ENCODE results near the gene ADORA2B. TPM values are rescaled to one million over a fixed set of nuclear protein-coding genes. Genes with fewer than 3 reads are reported as not detected.

ADORA2B gene
- total and polyA plus RNA-seq, 12 donors, result 0.17 to 4.0 (median 2.0) TPM

DNA sequence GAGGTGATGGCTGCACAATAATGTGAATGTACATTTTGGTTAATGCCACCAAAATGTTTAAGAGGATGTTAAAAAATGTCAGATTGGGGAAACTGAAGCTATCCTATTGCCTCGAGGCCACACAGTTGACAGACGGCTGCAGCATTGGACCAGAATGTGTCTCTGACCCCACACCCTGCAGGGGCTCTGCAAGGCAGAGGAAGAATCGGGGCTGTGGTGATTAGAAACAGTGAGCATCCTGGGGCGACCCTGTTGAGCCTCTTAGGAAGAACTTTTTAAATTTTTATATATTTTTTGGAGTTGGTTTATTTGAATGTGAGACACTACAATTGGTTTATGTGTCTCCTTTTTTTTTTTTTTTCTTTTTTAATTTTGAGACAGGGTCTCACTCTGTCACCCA lies 15.0 kb upstream of the ADORA2B start:
- H3K36me3 ChIP-seq (replicated peaks in 1 of 2), result no peaks in the 10 kb centered on the region
- intact Hi-C loops (cut with DNase I), result no loop called here
- H3K27me3 ChIP-seq, result no peaks in the 10 kb centered on the region
- no peak for DNase-seq
- no peak overlapping the region for H3K4me3 ChIP-seq
- no peaks in the 10 kb centered on the region for H3K9me3 ChIP-seq (replicated peaks in 1 of 3)
- WGBS, 4 donors, result 68 to 82% (median 71%) methylated on average over 4 of the region's 4 CpGs
- no peaks in the 10 kb centered on the region for H3K4me1 ChIP-seq (replicated peaks in 1 of 2)
- H3K27ac ChIP-seq, result no peak overlapping the region
- no peak for TF ChIP-seq POLR2A (IDR thresholded peaks at IDR 0.05)
- TF ChIP-seq, protein P1, sequence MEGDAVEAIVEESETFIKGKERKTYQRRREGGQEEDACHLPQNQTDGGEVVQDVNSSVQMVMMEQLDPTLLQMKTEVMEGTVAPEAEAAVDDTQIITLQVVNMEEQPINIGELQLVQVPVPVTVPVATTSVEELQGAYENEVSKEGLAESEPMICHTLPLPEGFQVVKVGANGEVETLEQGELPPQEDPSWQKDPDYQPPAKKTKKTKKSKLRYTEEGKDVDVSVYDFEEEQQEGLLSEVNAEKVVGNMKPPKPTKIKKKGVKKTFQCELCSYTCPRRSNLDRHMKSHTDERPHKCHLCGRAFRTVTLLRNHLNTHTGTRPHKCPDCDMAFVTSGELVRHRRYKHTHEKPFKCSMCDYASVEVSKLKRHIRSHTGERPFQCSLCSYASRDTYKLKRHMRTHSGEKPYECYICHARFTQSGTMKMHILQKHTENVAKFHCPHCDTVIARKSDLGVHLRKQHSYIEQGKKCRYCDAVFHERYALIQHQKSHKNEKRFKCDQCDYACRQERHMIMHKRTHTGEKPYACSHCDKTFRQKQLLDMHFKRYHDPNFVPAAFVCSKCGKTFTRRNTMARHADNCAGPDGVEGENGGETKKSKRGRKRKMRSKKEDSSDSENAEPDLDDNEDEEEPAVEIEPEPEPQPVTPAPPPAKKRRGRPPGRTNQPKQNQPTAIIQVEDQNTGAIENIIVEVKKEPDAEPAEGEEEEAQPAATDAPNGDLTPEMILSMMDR (IDR thresholded peaks at IDR 0.05), result no peak

DNA sequence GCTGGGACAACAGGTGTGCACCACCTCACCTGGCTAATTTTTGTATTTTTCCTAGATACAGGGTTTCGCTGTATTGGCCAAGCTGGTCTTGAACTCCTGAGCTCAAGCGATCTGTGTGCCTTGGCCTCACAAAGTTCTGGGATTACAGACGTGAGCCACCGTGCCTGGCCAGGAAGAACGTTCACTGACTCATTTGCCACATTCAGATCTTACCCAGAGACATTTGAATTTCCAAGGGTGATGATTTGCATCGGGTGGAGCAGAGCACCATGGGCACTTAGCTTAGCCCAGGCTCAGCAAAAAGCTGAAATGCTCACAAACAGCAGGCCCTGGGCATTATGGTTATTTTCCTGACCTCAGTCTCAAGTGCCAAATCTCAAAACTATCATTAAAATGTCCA lies 14.5 kb upstream of the ADORA2B start:
- intact Hi-C loops (cut with DNase I), result no loop called here
- WGBS, 4 donors, result 78 to 87% (median 81%) methylated on average over 6 of the region's 6 CpGs
- Histone ChIP-seq H3K27ac (no peak overlapping the region), H3K4me3 (no peak overlapping the region), H3K27me3 (no peaks in the 10 kb centered on the region), H3K36me3 (replicated peaks in 1 of 2) (no peaks in the 10 kb centered on the region), H3K4me1 (replicated peaks in 1 of 2) (no peaks in the 10 kb centered on the region), H3K9me3 (replicated peaks in 1 of 3) (no peaks in the 10 kb centered on the region)
- DNase-seq, result no peak
- TF ChIP-seq, protein P1 (IDR thresholded peaks at IDR 0.05), result no peak
- TF ChIP-seq POLR2A (IDR thresholded peaks at IDR 0.05), result no peak

DNA sequence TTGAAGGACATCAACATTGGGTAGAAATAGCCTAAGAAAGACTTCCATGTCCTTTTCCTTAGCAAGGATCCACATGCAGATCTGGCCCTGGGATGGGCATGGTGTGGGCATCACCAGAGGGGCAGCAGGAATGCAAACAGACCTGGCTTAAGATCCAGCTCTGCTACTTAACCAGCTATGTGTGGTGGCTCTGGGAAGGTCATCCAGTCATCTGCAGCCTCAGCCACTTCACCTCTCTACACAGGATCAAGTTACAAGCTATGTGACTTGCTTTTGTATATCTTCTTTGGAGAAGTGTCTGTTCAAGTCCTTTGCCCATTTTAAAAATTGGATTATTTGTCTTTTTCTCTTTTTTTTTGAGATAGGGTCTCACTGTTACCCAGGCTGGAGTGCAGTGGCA lies 13.5 kb upstream of the ADORA2B start:
- Histone ChIP-seq H3K36me3 (replicated peaks in 1 of 2) (no peaks in the 10 kb centered on the region), H3K4me1 (replicated peaks in 1 of 2) (no peaks in the 10 kb centered on the region), H3K27me3 (no peaks in the 10 kb centered on the region), H3K4me3 (no peak overlapping the region), H3K27ac (no peak overlapping the region), H3K9me3 (replicated peaks in 1 of 3) (no peaks in the 10 kb centered on the region)
- no peak for TF ChIP-seq POLR2A (IDR thresholded peaks at IDR 0.05)
- TF ChIP-seq, protein P1 (IDR thresholded peaks at IDR 0.05), result no peak
- intact Hi-C loops (cut with DNase I), result no loop called here
- DNase-seq, result no peak

DNA sequence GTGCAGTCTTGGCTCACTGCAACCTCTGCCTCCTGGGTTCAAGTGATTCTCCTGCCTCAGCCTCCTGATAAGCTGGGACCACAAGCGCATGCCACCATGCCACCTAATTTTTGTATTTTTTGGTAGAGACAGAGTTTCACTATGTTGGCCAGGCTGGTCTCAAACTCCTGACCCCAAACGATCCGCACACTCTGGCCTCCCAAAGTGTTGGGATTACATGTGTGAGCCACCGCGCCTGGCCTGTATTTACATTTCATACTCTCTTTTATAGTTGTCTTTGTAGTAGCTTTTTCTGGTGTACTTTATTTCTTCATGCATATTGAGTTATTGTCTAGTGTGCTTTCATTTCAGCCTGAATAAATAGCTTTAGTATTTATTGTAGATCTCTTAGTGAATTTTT lies 10.1 kb upstream of the ADORA2B start:
- Histone ChIP-seq H3K27ac (no peak overlapping the region), H3K4me3 (no peak overlapping the region), H3K9me3 (replicated peaks in 1 of 3) (no peaks in the 10 kb centered on the region), H3K4me1 (replicated peaks in 1 of 2) (no peaks in the 10 kb centered on the region), H3K36me3 (replicated peaks in 1 of 2) (no peaks in the 10 kb centered on the region), H3K27me3 (no peaks in the 10 kb centered on the region)
- no peak for TF ChIP-seq POLR2A (IDR thresholded peaks at IDR 0.05)
- TF ChIP-seq, protein P1 (IDR thresholded peaks at IDR 0.05), result no peak
- WGBS, 4 donors, result 95 to 98% (median 97%) methylated on average over 5 of the region's 5 CpGs
- DNase-seq, result no peak
- intact Hi-C loops (cut with DNase I), result no loop called here

Data from adrenal gland (tissue), 12 donors.